Activated CD8-positive, alpha-beta T cell treated with anti-CD3 and anti-CD28 coated beads for 36 hours (primary cell): ENCODE measurements around the gene BET1L. TPM values are rescaled to one million over a fixed set of nuclear protein-coding genes. Genes with fewer than 3 reads are reported as not detected.

Source experiments
- ATAC-seq: fragments of 200-7000 bp; cut with Tn5 transposase; one replicate; pipeline ENCODE4 v1.10.0; 2021; ENCODE audit warnings: mild to moderate bottlenecking, moderate library complexity
- CTCF ChIA-PET: fragments of 350-600 bp; sonication (Branson Sonifier 250); formaldehyde crosslinking; loops from one replicate; lab custom pipeline; 2021; ENCODE audit warnings: antibody characterized with exemption; lab: Charles Lee
- POLR2A ChIA-PET: fragments of 350-600 bp; sonication (Branson Sonifier 250); formaldehyde crosslinking; loops from one replicate; lab custom pipeline; 2021; ENCODE audit warnings: antibody characterized with exemption; lab: Charles Lee
- DNase-seq: peaks from one replicate; pipeline ENCODE4 v3.0.0-alpha.2; 2020
- H3K27ac Mint-ChIP-seq: one replicate; pipeline ENCODE4 v1.8.0; 2021; ENCODE audit warnings: mild to moderate bottlenecking, mixed read lengths
- H3K27me3 Mint-ChIP-seq: one replicate; pipeline ENCODE4 v1.8.0; 2021; ENCODE audit warnings: mixed read lengths
- H3K36me3 Mint-ChIP-seq: one replicate; pipeline ENCODE4 v1.8.0; 2021; ENCODE audit warnings: low read depth, mixed read lengths
- H3K4me1 Mint-ChIP-seq: one replicate; pipeline ENCODE4 v1.8.0; 2021; ENCODE audit warnings: low read depth, mixed read lengths
- H3K4me3 Mint-ChIP-seq: one replicate; pipeline ENCODE4 v1.8.0; 2021; ENCODE audit warnings: mild to moderate bottlenecking, moderate library complexity, mixed read lengths
- H3K9me3 Mint-ChIP-seq: one replicate; pipeline ENCODE4 v1.8.0; 2021; ENCODE audit warnings: mixed read lengths
- CTCF ChIP-seq: fragments of 200-600 bp; IDR thresholded peaks from one replicate; pipeline ENCODE4 v1.8.0; 2022; ENCODE audit warnings: antibody characterized with exemption, mild to moderate bottlenecking
- intact Hi-C: fragments of 100-400 bp; cut with micrococcal nuclease; formaldehyde crosslinking; loops from one replicate; pipeline ENCODE4 v1.10.0; 2022
- total RNA-seq, 2 experiments: library from RNA; stranded (reverse); gene quantifications; one replicate each; pipeline ENCODE4 v1.2.3, GENCODE V29; 2021

The BET1L gene
- total RNA-seq, 2 experiments from 2014 or later = 58.4 to 68.9 TPM

DNA sequence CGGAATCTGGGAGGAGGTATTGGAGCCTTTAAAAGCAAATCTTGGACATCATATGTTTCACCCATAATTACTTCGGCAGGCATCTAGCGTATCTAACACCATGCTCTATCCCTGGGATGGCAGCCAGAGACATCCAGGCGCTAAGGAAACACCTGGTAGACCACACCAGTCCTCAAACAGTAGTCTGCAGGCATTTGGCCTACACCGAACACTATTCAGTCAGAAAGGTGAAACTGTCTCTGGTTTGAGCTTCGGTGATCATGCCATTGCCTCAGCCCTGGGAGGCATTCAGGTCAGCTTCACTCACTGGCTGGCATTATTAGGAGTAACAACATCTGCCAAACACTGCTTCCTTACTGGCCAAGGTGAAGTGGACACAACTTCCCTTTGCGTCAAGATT, 17.2 kb upstream of the BET1L start:
- no peak overlapping the region for H3K27ac Mint-ChIP-seq
- intact Hi-C loops = no loop called here
- H3K36me3 Mint-ChIP-seq = peaks cover 4% of the 10 kb centered on the region
- CTCF ChIA-PET = no interaction called here
- TF ChIP-seq CTCF = no peak
- H3K9me3 Mint-ChIP-seq = no peaks in the 10 kb centered on the region
- ATAC-seq (no peak), DNase-seq (no peak)
- peaks cover 14% of the 10 kb centered on the region for H3K4me1 Mint-ChIP-seq
- no peaks in the 10 kb centered on the region for H3K27me3 Mint-ChIP-seq
- POLR2A ChIA-PET = interaction anchor here (0.8 to 1.8 kb wide), 2 partner anchors 10 to 12 kb away, joined by 3 to 8 read pairs; partner anchors contain the start of genes PSMD13 and SIRT3
- no peak overlapping the region for H3K4me3 Mint-ChIP-seq

GRCh38 chr11:223884-224283, 16.7 kb upstream of the BET1L start:
- POLR2A ChIA-PET = interaction anchor here (1.8 kb wide), 1 partner anchor 13 kb away, joined by 8 read pairs; the partner anchor contains the start of genes PSMD13 and SIRT3
- no peak for DNase-seq
- intact Hi-C loops = no loop called here

DNA sequence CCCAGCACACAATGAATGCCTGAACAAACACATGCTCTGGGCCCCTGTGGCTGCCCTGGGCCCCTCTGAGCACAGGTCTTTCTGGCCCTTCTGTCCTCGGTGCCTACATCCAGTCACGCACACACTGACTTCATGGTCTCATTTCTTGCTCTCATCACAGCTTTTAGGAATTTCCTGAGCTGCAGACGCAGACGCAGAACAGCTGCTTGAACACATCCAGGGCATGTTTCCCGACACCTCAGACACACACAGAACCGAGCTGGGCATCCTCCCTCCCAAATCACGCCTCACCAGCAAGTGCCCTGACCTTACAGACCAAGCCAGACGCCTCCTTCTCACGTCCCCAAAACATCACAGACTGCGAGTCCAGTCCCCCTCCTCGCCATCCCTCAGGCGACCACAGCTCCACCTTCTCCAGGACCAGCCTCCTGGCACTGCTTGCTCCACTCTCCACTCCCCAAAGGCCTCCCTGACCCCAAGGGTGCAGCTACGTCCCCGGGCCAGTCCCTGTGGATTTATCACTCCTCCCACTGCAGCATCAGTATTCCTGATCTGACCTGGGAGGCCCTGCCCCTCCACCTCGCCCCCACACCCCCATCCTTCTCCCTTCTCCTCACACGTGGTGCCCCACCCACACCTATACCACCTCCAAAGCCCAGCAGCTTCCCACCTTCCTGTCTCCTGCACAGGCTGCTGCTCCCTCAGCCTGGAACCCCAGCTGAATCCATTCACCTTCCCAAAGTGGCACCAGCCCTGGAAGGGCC, 16.0 kb upstream of the BET1L start:
- ATAC-seq (no peak), DNase-seq (no peak)
- CTCF ChIA-PET = interaction anchor here (2.7 kb wide), 1 partner anchor 28 kb away, joined by 14 read pairs; no protein-coding TSS in a partner anchor
- POLR2A ChIA-PET = interaction anchor here (1.8 to 2.2 kb wide), 2 partner anchors 10 to 13 kb away, joined by 8 to 9 read pairs; partner anchors contain the start of genes PSMD13 and SIRT3
- Mint-ChIP-seq H3K4me3 (no peak overlapping the region), H3K27me3 (no peaks in the 10 kb centered on the region), H3K4me1 (peaks cover 8% of the 10 kb centered on the region), H3K36me3 (peaks cover 2% of the 10 kb centered on the region), H3K27ac (no peak overlapping the region), H3K9me3 (no peaks in the 10 kb centered on the region)
- no peak for TF ChIP-seq CTCF
- intact Hi-C loops = no loop called here

More at GRCh38 chr11:223884-224283, 16.7 kb upstream of the BET1L start:
- TF ChIP-seq CTCF = no peak
- Mint-ChIP-seq H3K9me3 (no peaks in the 10 kb centered on the region), H3K36me3 (peaks cover 4% of the 10 kb centered on the region), H3K4me3 (no peak overlapping the region), H3K27me3 (no peaks in the 10 kb centered on the region), H3K4me1 (peaks cover 14% of the 10 kb centered on the region), H3K27ac (no peak overlapping the region)
- ATAC-seq = no peak
- CTCF ChIA-PET = no interaction called here

DNA sequence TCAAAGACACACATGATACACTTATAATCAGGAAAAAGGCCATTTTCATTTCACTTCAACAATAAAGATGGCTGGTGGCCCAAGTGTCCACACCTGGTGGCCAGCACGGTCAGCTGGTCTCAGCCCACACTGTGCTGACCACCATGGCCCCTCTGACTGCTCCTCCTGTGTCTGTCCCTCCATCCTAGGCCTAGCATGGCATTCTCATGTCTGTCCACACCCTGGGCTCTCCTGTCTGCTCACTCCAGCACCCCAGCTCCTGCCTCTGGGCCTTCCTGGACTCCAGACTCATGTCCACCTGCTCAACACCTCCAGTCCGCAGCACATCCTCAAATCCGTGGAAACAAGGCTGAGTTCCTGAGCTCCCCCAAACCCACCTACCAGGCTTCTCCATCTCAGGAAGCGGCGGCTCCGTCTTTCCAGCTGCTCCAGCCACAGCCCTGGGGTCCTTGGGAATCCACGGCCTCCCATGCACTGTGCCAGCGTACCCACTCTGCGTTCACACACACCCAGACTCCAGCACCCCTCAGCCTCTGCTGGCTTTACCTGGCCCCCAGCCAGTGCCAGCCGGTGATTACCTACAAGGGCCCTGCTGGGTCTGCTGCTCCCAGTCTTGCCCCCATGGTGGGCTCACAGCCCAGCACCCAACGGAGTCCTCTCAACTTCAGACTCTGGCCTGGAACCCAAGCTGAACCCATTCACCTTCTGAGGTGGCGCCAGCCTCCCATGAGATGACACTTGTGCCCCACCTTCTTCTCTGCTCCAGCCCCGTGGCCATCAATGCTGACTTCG, 15.0 kb upstream of the BET1L start:
- ChIA-PET POLR2A (interaction anchor here (1.4 to 2.2 kb wide), 3 partner anchors 8 to 14 kb away, joined by 7 to 9 read pairs (median 8); partner anchors contain the start of genes PSMD13 and SIRT3), CTCF (interaction anchor here (2.7 kb wide), 1 partner anchor 29 kb away, joined by 14 read pairs; no protein-coding TSS in a partner anchor)
- DNase-seq (no peak), ATAC-seq (no peak)
- Mint-ChIP-seq H3K4me1 (peaks cover 17% of the 10 kb centered on the region), H3K27ac (no peak overlapping the region), H3K9me3 (no peaks in the 10 kb centered on the region), H3K4me3 (no peak overlapping the region), H3K36me3 (peaks cover 8% of the 10 kb centered on the region), H3K27me3 (no peaks in the 10 kb centered on the region)
- no peak for TF ChIP-seq CTCF
- intact Hi-C loops = no loop called here
